Subcutaneous abdominal adipose tissue (tissue), 5 donors: ENCODE results near the gene IFTAP.
A peak's percentile ranks its signal among the peaks of the same experiment; 100 is the strongest.

ENCODE experiments used
- H3K27ac ChIP-seq: one replicate; pipeline ENCODE4 v1.7.0; 2013; ENCODE audit warnings: low read depth, mild to moderate bottlenecking, inconsistent platforms, low read length, moderate library complexity
- H3K27me3 ChIP-seq, 5 donors: one replicate each; pipeline ENCODE4 v1.7.0; 2013; ENCODE audit warnings: low read length in 5 of 5, inconsistent platforms in 1 of 5; ENCODE audit not compliant: control insufficient read depth in 5 of 5, insufficient read depth in 4 of 5
- H3K36me3 ChIP-seq, 5 donors: one replicate each; pipeline ENCODE4 v1.7.0; 2013; ENCODE audit warnings: low read length in 5 of 5; ENCODE audit not compliant: control insufficient read depth in 5 of 5, insufficient read depth in 5 of 5
- H3K4me1 ChIP-seq, 5 donors: one replicate each; pipeline ENCODE4 v1.7.0; 2013; ENCODE audit warnings: low read length in 5 of 5, mild to moderate bottlenecking in 3 of 5, moderate library complexity in 1 of 5; ENCODE audit not compliant: control insufficient read depth in 5 of 5, insufficient read depth in 5 of 5
- H3K4me3 ChIP-seq, 5 donors: one replicate each; pipeline ENCODE4 v1.7.0; 2013; ENCODE audit warnings: low read length in 5 of 5, low read depth in 1 of 5
- H3K9ac ChIP-seq, 5 donors: one replicate each; pipeline ENCODE4 v1.7.0; 2013; ENCODE audit warnings: low read length in 5 of 5, mild to moderate bottlenecking in 4 of 5, moderate library complexity in 3 of 5
- H3K9me3 ChIP-seq, 5 donors: one replicate each; pipeline ENCODE4 v1.7.0; 2013; ENCODE audit warnings: low read length in 5 of 5; ENCODE audit not compliant: control insufficient read depth in 5 of 5
- donor health status: healthy.
- donor health status: healthy.
- donor health status: healthy.
- donor health status: healthy.
- donor health status: healthy.

IFTAP gene

GRCh38 chr11:36590513-36590912 lies 3.8 kb upstream of the IFTAP start:
- Histone ChIP-seq H3K9me3 (no peaks in the 10 kb centered on the region), H3K27ac (no peak overlapping the region), H3K36me3 (no peaks in the 10 kb centered on the region), H3K4me1 (peaks cover 0 to 11% (median 9%) of the 10 kb centered on the region in 5 donors), H3K9ac (no peak overlapping the region), H3K27me3 (peaks cover 0 to 13% (median 0%) of the 10 kb centered on the region in 5 donors), H3K4me3 (no peak overlapping the region)

DNA sequence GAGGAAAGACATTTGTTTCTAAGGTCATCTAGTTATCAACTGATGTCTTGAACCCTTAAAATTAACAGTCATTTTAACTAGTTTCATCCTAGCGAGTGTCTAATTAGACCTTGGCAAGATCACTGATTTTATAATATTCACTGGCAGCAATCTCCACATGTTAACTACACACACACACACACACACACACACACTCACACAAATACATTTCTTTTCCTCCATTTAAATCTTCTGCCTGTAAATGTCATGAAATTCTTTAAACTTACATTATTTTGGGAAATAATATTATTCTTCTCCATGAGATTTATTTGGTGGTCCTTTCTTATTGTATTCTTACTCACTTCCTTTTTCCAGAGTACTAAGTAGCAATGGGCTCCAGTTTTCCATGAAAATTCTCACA lies 2.9 kb upstream of the IFTAP start:
- H3K4me3 ChIP-seq, result no peak overlapping the region
- no peaks in the 10 kb centered on the region for H3K9me3 ChIP-seq
- peaks cover 0 to 13% (median 11%) of the 10 kb centered on the region in 5 donors for H3K4me1 ChIP-seq
- no peak overlapping the region for H3K27ac ChIP-seq
- H3K36me3 ChIP-seq, result no peaks in the 10 kb centered on the region
- no peak overlapping the region for H3K9ac ChIP-seq
- peaks cover 0 to 13% (median 0%) of the 10 kb centered on the region in 5 donors for H3K27me3 ChIP-seq

DNA sequence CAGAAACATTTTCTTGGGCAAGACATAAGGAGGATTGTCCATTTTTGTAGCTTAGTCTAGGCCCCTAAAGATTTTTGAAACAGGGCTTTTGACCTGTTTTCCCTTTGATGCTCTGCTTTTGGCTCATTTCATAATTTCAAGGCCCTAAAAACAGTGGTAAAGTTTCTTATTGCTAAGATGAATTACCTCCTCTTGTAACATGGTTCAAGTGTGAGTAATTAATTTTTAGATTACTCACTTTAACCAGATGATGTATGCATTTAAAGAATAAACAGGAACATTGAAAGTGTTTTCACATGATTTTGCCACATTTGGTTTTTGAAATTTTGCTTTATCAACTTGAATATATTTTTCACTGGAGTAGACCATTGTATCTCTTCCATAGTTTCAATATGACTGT lies 2.6 kb downstream of the IFTAP start:
- Histone ChIP-seq H3K27me3 (peaks cover 0 to 4% (median 0%) of the 10 kb centered on the region in 5 donors), H3K4me1 (peaks cover 0 to 13% (median 11%) of the 10 kb centered on the region in 5 donors), H3K4me3 (no peak overlapping the region), H3K27ac (no peak overlapping the region), H3K9ac (no peak overlapping the region), H3K9me3 (no peaks in the 10 kb centered on the region), H3K36me3 (no peaks in the 10 kb centered on the region)

DNA sequence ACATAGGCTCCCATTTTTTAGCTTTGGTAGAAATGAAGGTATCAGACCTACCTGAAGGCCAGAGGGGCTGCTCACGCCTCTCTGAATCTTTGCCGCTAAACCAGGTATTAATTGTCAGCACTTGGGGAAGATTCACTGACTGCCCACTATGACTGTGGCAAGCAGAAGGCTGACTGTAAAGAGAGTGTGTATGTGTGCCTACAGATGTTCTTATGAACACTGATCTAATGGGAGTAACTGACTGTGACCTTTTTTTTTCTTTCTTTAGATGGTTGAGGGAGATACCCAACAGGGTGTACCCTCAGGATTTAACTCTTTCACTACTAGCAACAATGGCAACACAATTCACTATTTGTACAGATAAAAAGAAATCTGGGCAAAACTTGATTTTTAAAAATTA lies 3.7 kb downstream of the IFTAP start, which contains the start of gene RAG2:
RAG2 (minus strand) TSS at position 186 of the 400 bp plus-strand sequence. CDS start 4,068 bp downstream, outside the sequence.
- Histone ChIP-seq H3K36me3 (no peaks in the 10 kb centered on the region), H3K27ac (no peak within 1 kb of the TSS), H3K4me1 (peaks cover 0 to 13% (median 11%) of the 10 kb centered on the region in 5 donors), H3K27me3 (no peaks in the 10 kb centered on the region), H3K9me3 (no peaks in the 10 kb centered on the region), H3K4me3 (no peak within 1 kb of the TSS), H3K9ac (peak within 1 kb of the TSS in 1 of 5 donors; percentile 37)

GRCh38 chr11:36600180-36600579 lies 5.9 kb downstream of the IFTAP start:
- Histone ChIP-seq H3K36me3 (no peaks in the 10 kb centered on the region), H3K4me3 (no peak overlapping the region), H3K9me3 (no peaks in the 10 kb centered on the region), H3K9ac (no peak overlapping the region), H3K27ac (no peak overlapping the region), H3K4me1 (peaks cover 0 to 6% (median 5%) of the 10 kb centered on the region in 5 donors), H3K27me3 (no peaks in the 10 kb centered on the region)

DNA sequence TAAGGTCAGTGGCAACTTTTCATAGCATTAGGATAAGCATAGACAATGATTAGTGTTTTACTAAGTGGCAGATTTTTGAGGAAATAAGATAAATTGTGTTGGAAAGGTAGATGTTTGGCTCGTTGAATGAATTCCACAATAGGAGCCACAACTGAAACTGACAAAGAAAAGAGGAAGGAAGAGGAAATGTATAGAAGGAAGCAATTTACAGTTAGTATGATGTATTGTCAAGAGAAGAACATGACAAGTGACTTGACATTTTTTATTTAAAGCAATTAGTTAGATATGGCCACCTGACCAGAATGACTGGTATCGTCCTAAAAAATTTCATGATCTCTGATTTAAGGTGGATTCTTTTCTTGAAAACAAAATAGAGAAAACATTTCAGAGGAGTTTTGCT lies 6.9 kb downstream of the IFTAP start:
- no peaks in the 10 kb centered on the region for H3K9me3 ChIP-seq
- H3K4me3 ChIP-seq, result no peak overlapping the region
- H3K27ac ChIP-seq, result no peak overlapping the region
- H3K27me3 ChIP-seq, result no peaks in the 10 kb centered on the region
- no peaks in the 10 kb centered on the region for H3K4me1 ChIP-seq
- H3K36me3 ChIP-seq, result no peaks in the 10 kb centered on the region
- no peak overlapping the region for H3K9ac ChIP-seq

GRCh38 chr11:36602135-36602534 lies 7.8 kb downstream of the IFTAP start:
- H3K4me1 ChIP-seq, result no peaks in the 10 kb centered on the region
- H3K27ac ChIP-seq, result no peak overlapping the region
- no peak overlapping the region for H3K4me3 ChIP-seq

GRCh38 chr11:36605221-36606216 lies 11.2 kb downstream of the IFTAP start:
- Histone ChIP-seq H3K36me3 (peaks cover 0 to 1% (median 0%) of the 10 kb centered on the region in 5 donors), H3K4me1 (no peaks in the 10 kb centered on the region), H3K27me3 (no peaks in the 10 kb centered on the region), H3K9me3 (no peaks in the 10 kb centered on the region), H3K27ac (no peak overlapping the region), H3K9ac (no peak overlapping the region), H3K4me3 (no peak overlapping the region)

More at GRCh38 chr11:36602135-36602534, 7.8 kb downstream of the IFTAP start:
- Histone ChIP-seq H3K27me3 (no peaks in the 10 kb centered on the region), H3K9me3 (no peaks in the 10 kb centered on the region), H3K36me3 (no peaks in the 10 kb centered on the region), H3K9ac (no peak overlapping the region)

- Histone ChIP-seq H3K9me3 (no peaks in the 10 kb centered on the region), H3K4me3 (no peak overlapping the region), H3K36me3 (peaks cover 3 to 7% (median 3%) of the 10 kb centered on the region in 5 donors), H3K9ac (no peak overlapping the region), H3K4me1 (no peaks in the 10 kb centered on the region), H3K27ac (no peak overlapping the region), H3K27me3 (no peaks in the 10 kb centered on the region)
Measured at GRCh38 chr11:36608491-36609199, 14.3 kb downstream of the IFTAP start.

DNA sequence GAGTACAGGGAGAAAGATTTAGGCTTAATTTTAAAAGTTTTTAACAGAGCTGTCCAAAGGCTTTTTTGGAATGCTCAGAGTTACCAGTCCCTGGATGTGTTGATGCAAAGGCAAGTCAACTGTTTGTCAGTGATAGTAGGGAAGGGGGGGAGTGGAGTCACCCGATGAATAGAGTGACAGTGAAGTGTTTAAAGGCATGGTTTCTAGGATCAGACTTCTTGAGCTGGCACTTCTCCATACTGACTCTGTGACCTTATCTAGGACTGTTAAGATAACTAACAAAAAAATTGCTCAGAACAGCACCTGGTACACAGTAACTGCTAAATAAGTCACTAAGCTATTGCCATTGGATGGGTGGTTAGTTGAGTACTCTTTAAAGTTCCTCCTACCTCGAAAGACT lies 15.1 kb downstream of the IFTAP start:
- Histone ChIP-seq H3K36me3 (peaks cover 3 to 7% (median 3%) of the 10 kb centered on the region in 5 donors), H3K9ac (no peak overlapping the region), H3K27ac (no peak overlapping the region), H3K4me3 (no peak overlapping the region), H3K4me1 (no peaks in the 10 kb centered on the region), H3K27me3 (no peaks in the 10 kb centered on the region), H3K9me3 (no peaks in the 10 kb centered on the region)
